ENCODE data around the gene SETD7. TPM values are rescaled to one million over a fixed set of nuclear protein-coding genes. Genes with fewer than 3 reads are reported as not detected.
"Not testable (repeated sequence)": the region's sequence is repeated elsewhere in the genome, so short reads cannot be mapped to it uniquely, and the experiment has no call there.

The SETD7 gene
- polyA plus RNA-seq, 2 donors: 9.9 to 12.0 TPM

DNA sequence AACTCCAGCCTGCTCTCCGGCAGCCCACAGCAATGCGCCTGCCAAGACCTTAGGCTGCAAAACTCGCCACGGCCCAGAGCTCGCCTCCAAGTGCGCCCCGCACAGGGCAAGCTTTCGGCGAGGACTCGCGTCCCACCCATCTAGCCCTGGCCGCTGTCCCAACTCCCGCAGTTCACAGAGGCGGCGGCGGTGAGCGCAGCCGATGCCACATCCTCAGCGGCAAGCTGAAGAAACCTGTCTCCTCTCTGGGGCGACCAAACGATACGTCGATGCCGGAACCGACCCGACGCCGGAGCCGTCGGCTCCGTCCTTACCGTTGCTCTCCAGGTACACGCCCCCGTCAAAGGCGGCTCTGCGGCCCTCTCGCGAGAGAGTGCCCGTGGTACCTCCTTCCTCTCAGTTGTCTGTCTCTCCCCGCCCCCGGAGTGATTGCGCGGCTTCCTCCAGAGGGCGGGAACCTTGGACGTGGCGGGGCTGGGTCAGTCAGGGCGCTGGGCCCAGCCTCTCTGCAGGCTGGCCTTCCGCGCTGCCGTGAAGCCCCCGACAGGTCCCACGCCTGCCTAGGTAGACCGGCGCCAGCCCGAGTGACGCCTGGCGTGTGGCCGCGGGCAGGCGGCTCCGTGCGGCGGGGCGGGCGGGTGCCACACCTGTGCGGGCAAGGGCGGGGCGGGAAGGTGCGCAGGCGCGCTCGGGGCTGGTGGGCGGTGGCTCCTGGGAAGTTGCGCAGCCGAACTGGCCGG, 102.5 kb downstream of the SETD7 start:
- Histone ChIP-seq H3K36me3 (ENCODE audit: control insufficient read depth in 2 of 2, insufficient read depth in 2 of 2, low read length in 1 of 2) (no peaks in the 10 kb centered on the region), H3K4me1 (ENCODE audit: control insufficient read depth in 2 of 2, insufficient read depth in 2 of 2, low read length in 1 of 2) (no peaks in the 10 kb centered on the region), H3K9me3 (ENCODE audit: control insufficient read depth in 2 of 2, insufficient read depth in 1 of 2, low read depth in 1 of 2, low read length in 1 of 2) (no peaks in the 10 kb centered on the region), H3K4me3 (ENCODE audit: low read depth in 1 of 2, low read length in 2 of 2) (peak overlapping the region; percentile 81 to 90), H3K27ac (ENCODE audit: low read depth in 2 of 2, low read length in 1 of 2) (peak overlapping the region; percentile 95 to 100), H3K27me3 (ENCODE audit: control insufficient read depth in 1 of 2, insufficient read depth in 2 of 2, low read length in 2 of 2) (no peaks in the 10 kb centered on the region)
- WGBS, 2 donors: 0% methylated on average over 74 to 76 of the region's 76 CpGs

GRCh38 chr4:139453041-139453370, 103.0 kb downstream of the SETD7 start:
- no peaks in the 10 kb centered on the region for H3K27me3 ChIP-seq (ENCODE audit: control insufficient read depth in 1 of 2, insufficient read depth in 2 of 2, low read length in 2 of 2)
- 1% methylated on average over 15 of the region's 15 CpGs for WGBS, 2 donors

DNA sequence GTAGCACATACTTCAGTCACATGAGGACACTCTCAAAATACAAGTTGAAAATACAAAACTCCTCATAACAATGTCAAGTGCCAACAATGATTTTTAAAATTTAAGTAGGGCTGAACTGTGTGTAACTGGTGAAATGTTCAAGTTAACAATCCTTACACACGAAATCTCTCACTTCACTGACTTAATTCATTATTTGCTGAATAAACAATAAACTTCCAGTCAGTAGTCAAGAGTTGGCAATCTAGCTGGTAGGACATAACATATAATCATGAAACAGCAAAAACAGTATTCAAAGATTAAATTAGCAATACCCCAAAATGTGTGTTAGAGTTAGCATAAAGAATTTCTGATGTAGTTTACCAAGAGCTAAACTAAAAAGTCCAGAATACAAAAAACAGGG, 104.0 kb downstream of the SETD7 start:
- Histone ChIP-seq H3K27me3 (ENCODE audit: control insufficient read depth in 1 of 2, insufficient read depth in 2 of 2, low read length in 2 of 2) (no peaks in the 10 kb centered on the region), H3K27ac (ENCODE audit: low read depth in 2 of 2, low read length in 1 of 2) (no peak overlapping the region), H3K9me3 (ENCODE audit: control insufficient read depth in 2 of 2, insufficient read depth in 1 of 2, low read depth in 1 of 2, low read length in 1 of 2) (no peaks in the 10 kb centered on the region), H3K4me3 (ENCODE audit: low read depth in 1 of 2, low read length in 2 of 2) (peak overlapping the region in 1 of 2 donors; percentile 11), H3K36me3 (ENCODE audit: control insufficient read depth in 2 of 2, insufficient read depth in 2 of 2, low read length in 1 of 2) (no peaks in the 10 kb centered on the region), H3K4me1 (ENCODE audit: control insufficient read depth in 2 of 2, insufficient read depth in 2 of 2, low read length in 1 of 2) (no peaks in the 10 kb centered on the region)
- WGBS, 2 donors: 39 to 63% methylated on average over 1 of the region's 1 CpG

More at GRCh38 chr4:139453041-139453370, 103.0 kb downstream of the SETD7 start:
- Histone ChIP-seq H3K9me3 (ENCODE audit: control insufficient read depth in 2 of 2, insufficient read depth in 1 of 2, low read depth in 1 of 2, low read length in 1 of 2) (no peaks in the 10 kb centered on the region), H3K4me3 (ENCODE audit: low read depth in 1 of 2, low read length in 2 of 2) (peak overlapping the region; percentile 81 to 90), H3K4me1 (ENCODE audit: control insufficient read depth in 2 of 2, insufficient read depth in 2 of 2, low read length in 1 of 2) (no peaks in the 10 kb centered on the region), H3K27ac (ENCODE audit: low read depth in 2 of 2, low read length in 1 of 2) (peak overlapping the region; percentile 95 to 100), H3K36me3 (ENCODE audit: control insufficient read depth in 2 of 2, insufficient read depth in 2 of 2, low read length in 1 of 2) (no peaks in the 10 kb centered on the region)

DNA sequence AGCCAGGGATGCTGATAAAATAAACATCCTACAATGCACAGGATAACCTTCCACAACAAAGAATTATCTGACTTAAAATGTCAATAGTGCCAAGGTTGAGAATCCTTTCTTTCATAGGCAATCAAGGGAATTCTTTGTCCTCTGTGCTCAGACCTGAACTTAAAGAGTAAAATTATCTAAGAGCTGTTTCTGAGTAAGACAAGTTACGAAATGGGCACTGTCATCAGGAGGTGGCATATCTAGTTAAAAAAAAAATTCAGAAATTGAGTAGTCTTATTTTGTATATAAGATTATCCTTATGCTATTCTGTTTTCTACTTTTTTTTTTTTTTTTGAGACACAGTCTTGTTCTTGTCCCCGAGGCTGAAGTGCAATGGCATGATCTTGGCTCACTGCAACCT, 105.4 kb downstream of the SETD7 start:
- no peaks in the 10 kb centered on the region for H3K27me3 ChIP-seq (ENCODE audit: control insufficient read depth in 1 of 2, insufficient read depth in 2 of 2, low read length in 2 of 2)
- H3K4me3 ChIP-seq (ENCODE audit: low read depth in 1 of 2, low read length in 2 of 2): no peak overlapping the region
- no peaks in the 10 kb centered on the region for H3K36me3 ChIP-seq (ENCODE audit: control insufficient read depth in 2 of 2, insufficient read depth in 2 of 2, low read length in 1 of 2)
- no peaks in the 10 kb centered on the region for H3K9me3 ChIP-seq (ENCODE audit: control insufficient read depth in 2 of 2, insufficient read depth in 1 of 2, low read depth in 1 of 2, low read length in 1 of 2)
- H3K27ac ChIP-seq (ENCODE audit: low read depth in 2 of 2, low read length in 1 of 2): no peak overlapping the region
- 97% methylated on average over 2 of the region's 2 CpGs for WGBS, 2 donors
- no peaks in the 10 kb centered on the region for H3K4me1 ChIP-seq (ENCODE audit: control insufficient read depth in 2 of 2, insufficient read depth in 2 of 2, low read length in 1 of 2)

GRCh38 chr4:139447078-139447477, 108.9 kb downstream of the SETD7 start:
- H3K4me1 ChIP-seq (ENCODE audit: control insufficient read depth in 2 of 2, insufficient read depth in 2 of 2, low read length in 1 of 2); H3K9me3 ChIP-seq (ENCODE audit: control insufficient read depth in 2 of 2, insufficient read depth in 1 of 2, low read depth in 1 of 2, low read length in 1 of 2); H3K27me3 ChIP-seq (ENCODE audit: control insufficient read depth in 1 of 2, insufficient read depth in 2 of 2, low read length in 2 of 2); H3K36me3 ChIP-seq (ENCODE audit: control insufficient read depth in 2 of 2, insufficient read depth in 2 of 2, low read length in 1 of 2); H3K27ac ChIP-seq (ENCODE audit: low read depth in 2 of 2, low read length in 1 of 2); H3K4me3 ChIP-seq (ENCODE audit: low read depth in 1 of 2, low read length in 2 of 2): not testable (repeated sequence)
- 91 to 92% methylated on average over 4 of the region's 4 CpGs for WGBS, 2 donors

Other genes with a start within 250 kb of the SETD7 start
- 1 to 10 TPM; 1.8 to 2.3 TPM for gene RAB33B, start 102.1 kb downstream of the SETD7 start, polyA plus RNA-seq
- 100 to 1,000 TPM; 232 to 331 TPM for gene MGST2, start 109.6 kb upstream of the SETD7 start, polyA plus RNA-seq

Measured in esophagus (tissue), 2 donors.